GM12873 (cell line): Measurements from ENCODE around the gene LMAN1L.

Source experiments
- TF ChIP-seq, protein P1 (sequence below): IDR thresholded peaks from 2 replicates; pipeline ENCODE4 v1.5.1; 2012; ENCODE audit warnings: low read depth, mild to moderate bottlenecking, moderate library complexity, low read length, control low read depth; ENCODE audit not compliant: insufficient read depth; ENCODE audit errors: missing control alignments

LMAN1L gene

DNA sequence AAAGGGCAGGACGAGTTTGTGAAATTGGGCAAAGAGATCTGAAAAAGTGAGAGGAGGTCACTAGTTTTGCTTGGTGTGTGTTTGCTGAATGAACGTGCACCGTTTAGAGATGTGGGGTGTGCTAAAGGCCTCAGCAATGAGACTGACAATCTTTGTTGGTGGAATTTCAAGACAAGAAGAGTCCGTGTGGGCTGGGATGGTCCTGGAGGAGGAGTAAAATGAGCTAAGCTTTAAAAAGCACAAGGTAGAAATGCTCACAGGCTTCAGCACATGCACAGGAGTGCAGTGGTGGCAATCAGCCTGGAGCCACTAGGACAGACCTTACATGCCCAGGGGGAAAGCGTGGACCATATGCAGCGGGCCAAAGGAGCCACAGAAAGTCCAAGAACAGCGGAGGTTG is 12.3 kb downstream of the LMAN1L start:
- TF ChIP-seq, protein P1, sequence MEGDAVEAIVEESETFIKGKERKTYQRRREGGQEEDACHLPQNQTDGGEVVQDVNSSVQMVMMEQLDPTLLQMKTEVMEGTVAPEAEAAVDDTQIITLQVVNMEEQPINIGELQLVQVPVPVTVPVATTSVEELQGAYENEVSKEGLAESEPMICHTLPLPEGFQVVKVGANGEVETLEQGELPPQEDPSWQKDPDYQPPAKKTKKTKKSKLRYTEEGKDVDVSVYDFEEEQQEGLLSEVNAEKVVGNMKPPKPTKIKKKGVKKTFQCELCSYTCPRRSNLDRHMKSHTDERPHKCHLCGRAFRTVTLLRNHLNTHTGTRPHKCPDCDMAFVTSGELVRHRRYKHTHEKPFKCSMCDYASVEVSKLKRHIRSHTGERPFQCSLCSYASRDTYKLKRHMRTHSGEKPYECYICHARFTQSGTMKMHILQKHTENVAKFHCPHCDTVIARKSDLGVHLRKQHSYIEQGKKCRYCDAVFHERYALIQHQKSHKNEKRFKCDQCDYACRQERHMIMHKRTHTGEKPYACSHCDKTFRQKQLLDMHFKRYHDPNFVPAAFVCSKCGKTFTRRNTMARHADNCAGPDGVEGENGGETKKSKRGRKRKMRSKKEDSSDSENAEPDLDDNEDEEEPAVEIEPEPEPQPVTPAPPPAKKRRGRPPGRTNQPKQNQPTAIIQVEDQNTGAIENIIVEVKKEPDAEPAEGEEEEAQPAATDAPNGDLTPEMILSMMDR: no peak

- TF ChIP-seq, protein P1: no peak
Observed at GRCh38 chr15:74825866-74826265, 13.2 kb downstream of the LMAN1L start.

DNA sequence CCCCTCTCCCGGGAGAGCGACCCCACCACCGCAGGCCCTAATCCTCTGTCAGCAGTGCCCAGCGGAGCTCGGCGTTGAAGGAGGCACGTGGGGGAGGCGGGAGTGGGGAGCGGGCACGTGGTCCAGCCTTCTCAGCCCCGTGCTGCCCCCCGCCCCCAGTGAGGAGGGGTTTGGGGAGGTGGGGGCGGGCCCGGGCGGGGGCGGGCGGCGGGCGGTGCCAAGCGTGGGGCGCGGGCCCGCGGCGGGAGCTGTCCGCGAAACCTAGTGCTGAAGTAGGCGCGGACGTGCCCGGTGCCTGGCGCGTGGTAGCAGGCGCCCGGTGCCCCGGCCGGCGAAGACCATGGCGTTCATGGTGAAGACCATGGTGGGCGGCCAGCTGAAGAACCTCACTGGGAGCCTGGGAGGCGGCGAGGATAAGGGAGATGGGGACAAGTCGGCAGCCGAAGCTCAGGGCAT is 13.8 kb downstream of the LMAN1L start, which contains the start of gene CPLX3:
CPLX3 (plus strand) TSS at position 264 of the 456 bp plus-strand sequence; CDS start at position 341, 77 bp downstream.
- TF ChIP-seq, protein P1: no peak

DNA sequence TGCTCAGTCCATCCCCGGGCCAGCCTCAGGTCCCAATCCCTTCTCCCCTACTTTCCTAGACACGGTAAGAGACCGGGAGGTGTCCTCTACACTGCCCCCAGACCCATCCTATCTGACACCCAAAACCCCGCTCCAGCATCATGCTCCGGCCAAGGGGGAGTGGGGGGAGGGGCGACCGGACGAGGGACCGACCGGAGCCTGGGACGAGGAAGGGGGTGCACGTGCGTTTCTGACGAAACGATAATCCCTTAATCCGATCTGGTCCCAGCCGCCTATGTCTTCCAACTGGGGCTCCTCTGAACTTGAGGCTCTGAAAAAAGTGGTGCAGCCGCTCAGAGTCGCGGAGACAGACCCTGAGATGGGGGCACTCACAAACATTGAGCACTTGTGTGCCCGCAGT is 14.3 kb downstream of the LMAN1L start:
- TF ChIP-seq, protein P1: no peak

DNA sequence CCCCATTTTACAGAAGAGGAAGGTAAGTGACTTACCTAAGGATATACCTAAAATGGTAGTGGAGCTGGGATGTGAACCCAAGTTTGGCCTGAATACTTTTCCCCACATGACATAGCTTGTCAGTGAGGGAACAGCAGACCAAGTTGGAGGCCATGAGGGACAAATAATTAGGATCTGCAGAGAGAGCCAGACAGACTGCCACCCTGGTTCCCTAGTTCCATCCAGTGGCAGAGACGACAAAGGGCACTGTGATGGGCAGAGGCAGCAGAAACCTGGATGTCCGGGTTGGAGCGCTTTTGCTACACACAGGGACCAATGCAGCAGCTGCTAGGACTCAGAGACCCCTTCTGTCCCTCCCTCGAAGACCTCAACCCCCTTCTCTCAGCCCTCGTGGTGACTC is 15.0 kb downstream of the LMAN1L start:
- TF ChIP-seq, protein P1: no peak

DNA sequence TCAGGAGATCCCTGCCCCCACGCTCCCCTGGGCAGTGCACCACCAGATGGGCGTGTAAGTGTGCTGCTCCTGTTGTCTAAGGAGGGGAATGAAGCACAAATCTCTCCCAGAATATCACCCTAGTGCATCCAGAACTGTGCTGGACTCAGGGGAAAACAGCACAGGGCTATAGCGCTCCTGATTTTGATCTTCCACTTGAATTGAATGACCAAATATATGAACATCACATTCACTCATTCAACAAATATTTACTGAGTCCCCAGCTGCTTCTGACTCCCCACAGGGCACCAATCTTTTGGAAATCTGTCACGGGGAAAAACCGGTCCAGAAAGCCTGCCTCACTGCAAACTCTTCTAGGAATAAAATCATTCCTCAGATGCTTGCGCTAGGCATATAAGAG is 16.2 kb downstream of the LMAN1L start:
- TF ChIP-seq, protein P1: no peak

DNA sequence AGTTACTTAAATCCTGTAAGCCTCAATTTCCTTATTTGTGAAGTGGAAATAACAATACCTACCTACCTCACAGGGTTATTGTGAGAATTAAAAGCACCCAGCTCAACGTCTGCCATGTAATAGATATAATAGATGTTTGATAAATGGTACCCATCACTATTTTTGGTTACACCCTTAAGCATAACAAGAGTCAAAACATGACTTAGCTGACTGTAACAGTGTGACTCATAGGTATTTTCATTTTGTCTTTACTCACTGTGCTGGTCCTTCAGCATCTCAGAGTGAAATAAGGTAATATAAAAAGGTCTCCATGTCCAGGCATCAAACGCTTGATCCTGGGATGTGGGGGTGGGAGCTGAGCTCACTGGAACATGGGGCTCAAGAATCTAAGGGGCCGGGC is 16.9 kb downstream of the LMAN1L start:
- TF ChIP-seq, protein P1: no peak

DNA sequence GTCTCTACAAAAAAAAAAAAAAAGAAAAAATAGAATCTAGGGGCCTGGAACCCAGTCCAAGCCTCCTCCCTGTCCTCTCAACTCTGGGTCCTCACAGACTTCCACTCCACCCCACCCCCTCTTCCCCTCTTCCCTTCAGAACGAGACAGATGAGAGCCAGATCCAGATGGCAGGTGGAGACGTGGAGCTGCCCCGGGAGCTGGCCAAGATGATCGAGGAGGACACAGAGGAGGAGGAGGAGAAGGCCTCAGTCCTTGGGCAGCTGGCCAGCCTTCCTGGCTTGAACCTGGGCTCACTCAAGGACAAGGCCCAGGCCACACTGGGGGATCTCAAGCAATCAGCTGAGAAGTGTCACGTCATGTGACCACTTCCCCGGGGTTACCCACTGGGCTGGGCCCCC is 17.4 kb downstream of the LMAN1L start:
- TF ChIP-seq, protein P1: no peak
